Breast epithelium (tissue), 3 donors: Measurements from ENCODE around the gene CCDC9.

ENCODE experiments used
- CTCF ChIP-seq, 3 donors: fragments of 450-650 bp; IDR thresholded peaks; one replicate each; pipeline ENCODE4 v1.5.1; 2016 to 2017; ENCODE audit warnings: antibody characterized with exemption in 3 of 3, mild to moderate bottlenecking in 3 of 3, moderate library complexity in 3 of 3
- POLR2A ChIP-seq: fragments of 450-650 bp; IDR thresholded peaks from one replicate; pipeline ENCODE4 v1.6.1; 2016; ENCODE audit warnings: antibody characterized with exemption, mild to moderate bottlenecking, moderate library complexity

DNA sequence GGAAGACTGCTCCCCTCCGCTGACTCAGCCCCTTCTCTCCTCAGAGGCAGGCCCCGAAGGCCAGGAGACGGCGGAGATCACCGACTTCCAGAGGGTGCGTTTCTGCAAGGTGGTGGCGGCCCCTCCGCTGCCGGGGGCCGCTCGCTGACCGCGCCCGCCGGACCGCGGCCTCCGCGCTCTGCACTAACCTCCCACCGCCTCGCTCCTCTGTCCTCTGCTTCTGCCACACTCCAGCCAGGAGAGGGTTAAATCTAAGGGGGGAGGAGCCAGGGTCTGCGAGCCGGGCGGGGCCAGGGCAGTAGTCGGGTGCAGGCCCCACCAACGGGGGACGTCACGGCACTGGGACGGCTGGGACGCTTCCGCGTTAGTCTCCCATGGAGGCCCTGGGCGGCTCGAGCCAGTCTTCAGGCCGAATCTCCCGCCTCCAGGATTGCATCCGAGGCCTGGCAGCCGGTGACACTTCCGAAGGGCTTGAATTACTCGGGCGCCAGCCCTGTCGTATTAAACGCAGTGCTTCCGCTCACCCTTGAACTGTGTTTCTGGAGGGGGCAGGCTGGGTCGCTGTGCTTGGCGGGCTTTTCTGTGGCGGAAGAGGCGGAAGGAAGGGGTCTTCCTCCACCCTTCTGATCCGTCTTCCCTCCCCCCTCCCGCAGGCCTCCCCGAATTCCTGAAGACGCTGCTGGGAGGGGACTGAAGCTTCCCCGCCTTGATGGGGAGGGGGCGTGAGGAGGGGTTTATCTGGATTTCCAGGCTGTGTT is 17.2 kb downstream of the CCDC9 start:
- TF ChIP-seq CTCF (IDR thresholded peaks at IDR 0.05) (peak in 1 of 3 donors; percentile 12), POLR2A (peak; percentile 84)
